CD4-positive, alpha-beta T cell treated with Interleukin-17A for 1 hour (primary cell): ENCODE results near the gene UBE2N.

Experiments
- DNase-seq: peaks from one replicate; pipeline ENCODE4 v3.0.0-alpha.2; 2020

The UBE2N gene

GRCh38 chr12:93441617-93442410 is at the start of gene UBE2N:
UBE2N (minus strand) TSS chr12:93441947; CDS start chr12:93441884, 63 bp downstream.
- peak; percentile 96 for DNase-seq

- DNase-seq: no peak
Measured at GRCh38 chr12:93484315-93484981, 42.7 kb upstream of the UBE2N start.

GRCh38 chr12:93483151-93483807 is 41.5 kb upstream of the UBE2N start:
- DNase-seq: no peak

- no peak for DNase-seq
Measured at GRCh38 chr12:93482721-93483120, 41.0 kb upstream of the UBE2N start.

GRCh38 chr12:93476555-93476954 is 34.8 kb upstream of the UBE2N start:
- no peak for DNase-seq

- no peak for DNase-seq
Measured at GRCh38 chr12:93469386-93469785, 27.6 kb upstream of the UBE2N start.

- DNase-seq: no peak
Measured at GRCh38 chr12:93468008-93468371, 26.2 kb upstream of the UBE2N start.

- peak; percentile 95 for DNase-seq
Measured at GRCh38 chr12:93467351-93468007, 25.7 kb upstream of the UBE2N start, which contains the start of gene MRPL42. MRPL42 (plus strand) TSS chr12:93467514; CDS start chr12:93469286, 1,772 bp downstream.

- no peak for DNase-seq
Measured at GRCh38 chr12:93466625-93467350, 25.0 kb upstream of the UBE2N start.

- no peak for DNase-seq
Measured at GRCh38 chr12:93465841-93466240, 24.1 kb upstream of the UBE2N start.

GRCh38 chr12:93461503-93461902 is 19.8 kb upstream of the UBE2N start:
- no peak for DNase-seq

- no peak for DNase-seq
Measured at GRCh38 chr12:93460902-93461301, 19.2 kb upstream of the UBE2N start.

- DNase-seq: no peak
Measured at GRCh38 chr12:93460003-93460402, 18.3 kb upstream of the UBE2N start.

- no peak for DNase-seq
Measured at GRCh38 chr12:93459097-93459496, 17.4 kb upstream of the UBE2N start.

GRCh38 chr12:93456077-93456476 is 14.3 kb upstream of the UBE2N start:
- DNase-seq: no peak

GRCh38 chr12:93453633-93454032 is 11.9 kb upstream of the UBE2N start:
- DNase-seq: no peak

- no peak for DNase-seq
Measured at GRCh38 chr12:93451423-93452158, 9.8 kb upstream of the UBE2N start.

GRCh38 chr12:93449277-93449676 is 7.5 kb upstream of the UBE2N start:
- no peak for DNase-seq

GRCh38 chr12:93448796-93449195 is 7.0 kb upstream of the UBE2N start:
- DNase-seq: no peak

GRCh38 chr12:93447555-93448290 is 6.0 kb upstream of the UBE2N start:
- peak; percentile 36 for DNase-seq

GRCh38 chr12:93443576-93443975 is 1.8 kb upstream of the UBE2N start:
- no peak for DNase-seq
